ENCODE results near the gene FNDC10. TPM values are rescaled to one million over a fixed set of nuclear protein-coding genes. Genes with fewer than 3 reads are reported as not detected.

FNDC10 gene
- total and polyA plus RNA-seq, 2 donors from 2014 or later = 2.6 to 18.2 TPM

DNA sequence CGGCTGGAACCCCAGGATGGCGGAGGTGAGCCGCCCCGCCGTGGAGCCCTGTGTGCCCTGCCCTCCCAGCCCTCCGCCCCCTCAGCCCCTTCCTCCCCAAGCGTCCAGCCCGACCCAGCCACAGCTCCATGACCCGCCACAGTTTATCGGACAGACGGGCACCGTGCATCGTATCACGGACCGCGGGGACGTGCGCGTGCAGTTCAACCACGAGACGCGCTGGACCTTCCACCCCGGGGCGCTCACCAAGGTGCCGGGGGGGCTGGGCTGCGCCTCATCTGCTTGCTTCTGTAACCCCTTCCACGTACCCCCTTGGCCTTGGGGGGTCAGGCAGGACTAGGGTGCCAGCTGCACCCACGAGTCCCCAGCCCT is 25.5 kb upstream of the FNDC10 start:
- TF ChIP-seq, protein P1, sequence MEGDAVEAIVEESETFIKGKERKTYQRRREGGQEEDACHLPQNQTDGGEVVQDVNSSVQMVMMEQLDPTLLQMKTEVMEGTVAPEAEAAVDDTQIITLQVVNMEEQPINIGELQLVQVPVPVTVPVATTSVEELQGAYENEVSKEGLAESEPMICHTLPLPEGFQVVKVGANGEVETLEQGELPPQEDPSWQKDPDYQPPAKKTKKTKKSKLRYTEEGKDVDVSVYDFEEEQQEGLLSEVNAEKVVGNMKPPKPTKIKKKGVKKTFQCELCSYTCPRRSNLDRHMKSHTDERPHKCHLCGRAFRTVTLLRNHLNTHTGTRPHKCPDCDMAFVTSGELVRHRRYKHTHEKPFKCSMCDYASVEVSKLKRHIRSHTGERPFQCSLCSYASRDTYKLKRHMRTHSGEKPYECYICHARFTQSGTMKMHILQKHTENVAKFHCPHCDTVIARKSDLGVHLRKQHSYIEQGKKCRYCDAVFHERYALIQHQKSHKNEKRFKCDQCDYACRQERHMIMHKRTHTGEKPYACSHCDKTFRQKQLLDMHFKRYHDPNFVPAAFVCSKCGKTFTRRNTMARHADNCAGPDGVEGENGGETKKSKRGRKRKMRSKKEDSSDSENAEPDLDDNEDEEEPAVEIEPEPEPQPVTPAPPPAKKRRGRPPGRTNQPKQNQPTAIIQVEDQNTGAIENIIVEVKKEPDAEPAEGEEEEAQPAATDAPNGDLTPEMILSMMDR (IDR thresholded peaks at IDR 0.05; ENCODE audit: borderline replicate concordance, extremely low read depth, insufficient read depth) = no peak
- Histone ChIP-seq H3K27me3 (ENCODE audit: control insufficient read depth, insufficient read depth, low read length) (no peaks in the 10 kb centered on the region), H3K36me3 (ENCODE audit: control insufficient read depth in 2 of 3, insufficient read depth in 3 of 3, low read length in 3 of 3) (no peaks in the 10 kb centered on the region), H3K4me1 (ENCODE audit: control insufficient read depth in 2 of 3, insufficient read depth in 2 of 3, low read depth in 1 of 3, low read length in 3 of 3) (no peaks in the 10 kb centered on the region), H3K9ac (ENCODE audit: low read length in 3 of 3) (no peak overlapping the region), H3K27ac (ENCODE audit: low read depth in 2 of 2, low read length in 2 of 2) (no peak overlapping the region), H3K9me3 (ENCODE audit: control insufficient read depth in 2 of 3, insufficient read depth in 1 of 3, low read length in 3 of 3) (no peaks in the 10 kb centered on the region), H3K4me3 (ENCODE audit: low read length in 3 of 3) (no peak overlapping the region)
- DNase-seq = peak in 1 of 5 donors; percentile 42
- FAIRE-seq = no peak
- intact Hi-C loops (cut with DNase I) = no loop called here

DNA sequence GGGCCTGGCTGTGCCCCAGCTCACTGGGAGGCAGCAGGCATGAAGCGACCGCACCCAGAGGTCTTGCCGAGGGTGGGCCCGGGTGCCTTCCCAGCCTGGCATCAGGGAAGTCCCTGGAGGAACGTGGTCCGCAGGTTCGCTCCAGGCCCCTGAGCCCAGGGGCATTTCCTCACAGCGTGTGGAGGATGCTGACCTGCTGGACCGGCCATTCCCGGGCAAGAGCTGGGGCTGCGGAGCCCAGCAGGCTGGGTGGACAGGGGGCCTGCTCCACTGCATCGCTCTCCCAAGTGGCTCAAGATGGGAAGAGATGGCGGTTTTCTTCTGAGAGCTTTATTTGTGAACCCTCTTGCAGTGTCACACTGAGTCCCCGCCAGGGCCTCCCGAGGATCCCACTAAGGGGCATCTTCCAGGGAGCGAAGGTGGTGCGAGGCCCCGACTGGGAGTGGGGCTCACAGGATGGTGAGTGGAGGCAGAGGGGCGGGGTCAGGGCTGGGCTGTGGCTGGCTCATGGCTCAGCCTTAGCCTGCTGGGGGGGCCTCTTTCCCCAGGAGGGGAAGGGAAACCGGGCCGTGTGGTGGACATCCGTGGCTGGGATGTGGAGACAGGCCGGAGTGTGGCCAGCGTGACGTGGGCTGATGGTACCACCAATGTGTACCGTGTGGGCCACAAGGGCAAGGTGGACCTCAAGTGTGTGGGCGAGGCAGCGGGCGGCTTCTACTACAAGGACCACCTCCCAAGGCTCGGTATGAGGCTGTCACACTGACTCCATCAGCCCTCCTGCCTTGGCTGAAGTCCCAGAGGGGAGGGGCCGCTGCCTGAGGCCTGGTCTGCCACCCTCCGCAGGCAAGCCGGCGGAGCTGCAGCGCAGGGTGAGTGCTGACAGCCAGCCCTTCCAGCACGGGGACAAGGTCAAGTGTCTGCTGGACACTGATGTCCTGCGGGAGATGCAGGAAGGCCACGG is 24.8 kb upstream of the FNDC10 start:
- intact Hi-C loops (cut with DNase I) = no loop called here
- H3K27me3 ChIP-seq (ENCODE audit: control insufficient read depth, insufficient read depth, low read length) = no peaks in the 10 kb centered on the region
- no peak for FAIRE-seq

DNA sequence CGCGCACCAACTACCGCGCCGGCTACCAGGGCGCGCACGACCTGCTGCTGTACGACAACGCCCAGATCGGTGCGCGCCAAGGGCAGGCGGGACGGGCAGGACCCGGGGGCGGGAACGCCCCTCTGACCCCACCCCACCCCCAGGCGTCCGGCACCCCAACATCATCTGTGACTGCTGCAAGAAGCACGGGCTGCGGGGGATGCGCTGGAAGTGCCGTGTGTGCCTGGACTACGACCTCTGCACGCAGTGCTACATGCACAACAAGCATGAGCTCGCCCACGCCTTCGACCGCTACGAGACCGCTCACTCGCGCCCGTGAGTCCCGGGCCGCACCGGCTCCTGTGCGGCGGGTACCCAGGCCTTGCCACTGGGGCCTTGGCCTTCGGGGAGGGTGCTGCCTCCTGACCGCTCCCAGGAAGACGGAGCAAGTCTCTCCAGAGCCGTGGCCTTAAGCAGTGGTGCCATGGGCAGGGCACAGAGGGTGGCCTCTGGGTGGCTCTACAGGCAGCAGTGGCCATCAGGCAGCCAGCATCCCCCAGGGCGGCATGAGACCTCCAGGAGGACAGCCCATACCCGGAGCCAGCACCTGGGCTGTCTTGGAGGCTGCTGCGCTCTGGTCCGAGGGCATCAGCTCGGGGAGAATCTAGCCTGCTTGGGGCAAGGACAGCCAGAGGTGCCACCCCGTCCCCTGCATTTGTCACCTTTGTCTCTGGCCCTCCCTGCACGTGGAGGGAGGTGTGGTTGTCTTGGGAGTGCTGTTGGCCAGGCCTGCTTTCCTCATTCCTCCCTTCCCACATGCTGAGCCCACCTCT is 23.9 kb upstream of the FNDC10 start:
- intact Hi-C loops (cut with DNase I) = no loop called here
- Histone ChIP-seq H3K27me3 (ENCODE audit: control insufficient read depth, insufficient read depth, low read length) (no peaks in the 10 kb centered on the region), H3K9ac (ENCODE audit: low read length in 3 of 3) (no peak overlapping the region), H3K36me3 (ENCODE audit: control insufficient read depth in 2 of 3, insufficient read depth in 3 of 3, low read length in 3 of 3) (no peaks in the 10 kb centered on the region), H3K4me3 (ENCODE audit: low read length in 3 of 3) (no peak overlapping the region), H3K9me3 (ENCODE audit: control insufficient read depth in 2 of 3, insufficient read depth in 1 of 3, low read length in 3 of 3) (no peaks in the 10 kb centered on the region), H3K4me1 (ENCODE audit: control insufficient read depth in 2 of 3, insufficient read depth in 2 of 3, low read depth in 1 of 3, low read length in 3 of 3) (no peaks in the 10 kb centered on the region), H3K27ac (ENCODE audit: low read depth in 2 of 2, low read length in 2 of 2) (no peak overlapping the region)
- TF ChIP-seq, protein P1 (IDR thresholded peaks at IDR 0.05; ENCODE audit: borderline replicate concordance, extremely low read depth, insufficient read depth) = no peak
- no peak for FAIRE-seq
- peak in 1 of 5 donors; percentile 42 for DNase-seq

More for the DNA sequence above, 24.8 kb upstream of the FNDC10 start:
- DNase-seq = peak in 2 of 5 donors; percentile 37 to 50
- H3K9me3 ChIP-seq (ENCODE audit: control insufficient read depth in 2 of 3, insufficient read depth in 1 of 3, low read length in 3 of 3) = no peaks in the 10 kb centered on the region
- H3K27ac ChIP-seq (ENCODE audit: low read depth in 2 of 2, low read length in 2 of 2) = no peak overlapping the region
- H3K9ac ChIP-seq (ENCODE audit: low read length in 3 of 3) = no peak overlapping the region
- TF ChIP-seq, protein P1 (IDR thresholded peaks at IDR 0.05; ENCODE audit: borderline replicate concordance, extremely low read depth, insufficient read depth) = no peak
- no peaks in the 10 kb centered on the region for H3K36me3 ChIP-seq (ENCODE audit: control insufficient read depth in 2 of 3, insufficient read depth in 3 of 3, low read length in 3 of 3)
- H3K4me1 ChIP-seq (ENCODE audit: control insufficient read depth in 2 of 3, insufficient read depth in 2 of 3, low read depth in 1 of 3, low read length in 3 of 3) = no peaks in the 10 kb centered on the region
- no peak overlapping the region for H3K4me3 ChIP-seq (ENCODE audit: low read length in 3 of 3)
